Right lobe of liver (tissue), 4 donors: Measurements from ENCODE around the gene TENM4.

Experiments
- CTCF ChIP-seq, 4 donors: fragments of 200-600 bp in 3 of 4; fragments of 450-650 bp in 1 of 4; IDR thresholded peaks; one replicate each; pipeline versions ENCODE4 v1.5.1 to v1.8.0; 2016 to 2022; ENCODE audit warnings: antibody characterized with exemption in 4 of 4, mild to moderate bottlenecking in 2 of 4
- POLR2A ChIP-seq: fragments of 450-650 bp; IDR thresholded peaks from one replicate; pipeline ENCODE4 v1.6.1; 2017; ENCODE audit warnings: antibody characterized with exemption, mild to moderate bottlenecking
- donor health status: DM: no; HTN: no; CAD: no.
- donor health status: DM: no; HTN: no; CAD: no.
- donor health status: DM: no; HTN: yes; CAD: no.

GRCh38 chr11:78786086-78786485, 654.7 kb downstream of the TENM4 start:
- no peak for TF ChIP-seq CTCF (IDR thresholded peaks at IDR 0.05)
- TF ChIP-seq POLR2A: no peak
